GM19467 (cell line): ENCODE data around the gene ETV6.
"Not testable (repeated sequence)": the region's sequence is repeated elsewhere in the genome, so short reads cannot be mapped to it uniquely, and the experiment has no call there.

Experiments
- ATAC-seq: cut with Tn5 transposase; IDR thresholded peaks from one replicate; pipeline ENCODE4 v1.9.1; 2021; ENCODE audit warnings: mild to moderate bottlenecking, moderate library complexity; ENCODE audit not compliant: unreplicated experiment

ETV6 gene

GRCh38 chr12:11666131-11667050 lies 16.9 kb downstream of the ETV6 start:
- ATAC-seq: no peak

- ATAC-seq: no peak
Measured at GRCh38 chr12:11667171-11667570, 17.7 kb downstream of the ETV6 start.

- no peak for ATAC-seq
Measured at GRCh38 chr12:11668611-11669010, 19.1 kb downstream of the ETV6 start.

- ATAC-seq: no peak
Measured at GRCh38 chr12:11669348-11669747, 19.9 kb downstream of the ETV6 start.

GRCh38 chr12:11672256-11673191 lies 23.1 kb downstream of the ETV6 start:
- no peak for ATAC-seq

GRCh38 chr12:11673666-11674461 lies 24.4 kb downstream of the ETV6 start:
- no peak for ATAC-seq

GRCh38 chr12:11674894-11675390 lies 25.5 kb downstream of the ETV6 start:
- no peak for ATAC-seq

- ATAC-seq: no peak
Measured at GRCh38 chr12:11676052-11676451, 26.6 kb downstream of the ETV6 start.

GRCh38 chr12:11677093-11677492 lies 27.6 kb downstream of the ETV6 start:
- no peak for ATAC-seq

GRCh38 chr12:11677752-11678151 lies 28.3 kb downstream of the ETV6 start:
- ATAC-seq: no peak

GRCh38 chr12:11678781-11679180 lies 29.3 kb downstream of the ETV6 start:
- no peak for ATAC-seq

GRCh38 chr12:11681207-11681606 lies 31.7 kb downstream of the ETV6 start:
- ATAC-seq: no peak

- not testable (repeated sequence) for ATAC-seq
Measured at GRCh38 chr12:11681695-11682094, 32.2 kb downstream of the ETV6 start.

GRCh38 chr12:11684393-11684792 lies 34.9 kb downstream of the ETV6 start:
- no peak for ATAC-seq

GRCh38 chr12:11684811-11685210 lies 35.3 kb downstream of the ETV6 start:
- no peak for ATAC-seq

- ATAC-seq: no peak
Measured at GRCh38 chr12:11685316-11685715, 35.8 kb downstream of the ETV6 start.

GRCh38 chr12:11685716-11686115 lies 36.2 kb downstream of the ETV6 start:
- no peak for ATAC-seq

- ATAC-seq: no peak
Measured at GRCh38 chr12:11686120-11686519, 36.6 kb downstream of the ETV6 start.

- no peak for ATAC-seq
Measured at GRCh38 chr12:11687528-11687927, 38.1 kb downstream of the ETV6 start.

GRCh38 chr12:11688379-11688778 lies 38.9 kb downstream of the ETV6 start:
- no peak for ATAC-seq

- no peak for ATAC-seq
Measured at GRCh38 chr12:11688831-11689230, 39.4 kb downstream of the ETV6 start.
